Ovary (tissue), 3 donors: ENCODE measurements around the gene NRXN2.

Experiments
- POLR2A ChIP-seq: fragments of 450-650 bp; IDR thresholded peaks from one replicate; pipeline ENCODE4 v1.6.1; 2017; ENCODE audit warnings: antibody characterized with exemption, mild to moderate bottlenecking, moderate library complexity
- TF ChIP-seq, protein P1 (sequence below), 3 donors: fragments of 450-650 bp in 2 of 3; fragments of 200-600 bp in 1 of 3; IDR thresholded peaks; one replicate each; pipeline versions ENCODE4 v1.5.1 to v1.8.0; 2016 to 2022; ENCODE audit warnings: antibody characterized with exemption in 3 of 3, mild to moderate bottlenecking in 1 of 3
- donor health status: DM: no; HTN: no; CAD: no.

DNA sequence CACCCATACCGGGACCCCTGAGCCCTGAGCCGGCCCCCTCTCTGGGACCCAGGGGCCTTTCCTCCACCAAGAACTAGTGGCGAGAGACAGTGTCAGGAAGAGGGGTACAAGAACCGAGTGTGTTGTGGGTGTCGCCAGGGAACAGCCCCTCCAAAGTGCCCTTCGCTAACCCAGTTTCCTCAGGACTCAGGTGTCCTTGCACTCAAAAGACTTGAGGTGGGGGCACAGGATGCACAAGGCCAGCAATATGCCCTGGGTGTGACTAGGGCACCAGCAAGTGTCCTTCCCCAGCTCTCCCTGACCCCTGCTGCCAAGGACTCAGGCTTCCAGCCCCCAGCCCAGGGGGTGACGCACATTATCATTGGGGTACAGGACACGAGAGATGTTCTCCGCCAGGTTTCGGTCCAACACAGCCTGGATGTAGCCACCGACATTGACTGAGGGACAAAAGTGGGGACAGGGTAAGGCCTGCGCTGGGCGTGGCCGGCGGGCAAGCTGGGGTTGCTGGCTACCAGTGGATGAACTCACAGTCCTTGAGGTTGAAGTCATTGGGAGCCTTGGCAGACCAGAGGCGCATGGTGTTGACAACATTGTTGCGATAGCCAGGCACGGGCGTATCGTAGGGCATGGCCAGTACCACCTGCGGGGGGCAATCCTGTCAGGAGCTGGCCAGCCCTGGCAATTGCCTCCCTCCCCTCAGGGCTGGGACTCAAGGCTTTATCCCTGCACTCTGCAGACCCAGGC is 32.1 kb upstream of the NRXN2 start:
- TF ChIP-seq, protein P1, sequence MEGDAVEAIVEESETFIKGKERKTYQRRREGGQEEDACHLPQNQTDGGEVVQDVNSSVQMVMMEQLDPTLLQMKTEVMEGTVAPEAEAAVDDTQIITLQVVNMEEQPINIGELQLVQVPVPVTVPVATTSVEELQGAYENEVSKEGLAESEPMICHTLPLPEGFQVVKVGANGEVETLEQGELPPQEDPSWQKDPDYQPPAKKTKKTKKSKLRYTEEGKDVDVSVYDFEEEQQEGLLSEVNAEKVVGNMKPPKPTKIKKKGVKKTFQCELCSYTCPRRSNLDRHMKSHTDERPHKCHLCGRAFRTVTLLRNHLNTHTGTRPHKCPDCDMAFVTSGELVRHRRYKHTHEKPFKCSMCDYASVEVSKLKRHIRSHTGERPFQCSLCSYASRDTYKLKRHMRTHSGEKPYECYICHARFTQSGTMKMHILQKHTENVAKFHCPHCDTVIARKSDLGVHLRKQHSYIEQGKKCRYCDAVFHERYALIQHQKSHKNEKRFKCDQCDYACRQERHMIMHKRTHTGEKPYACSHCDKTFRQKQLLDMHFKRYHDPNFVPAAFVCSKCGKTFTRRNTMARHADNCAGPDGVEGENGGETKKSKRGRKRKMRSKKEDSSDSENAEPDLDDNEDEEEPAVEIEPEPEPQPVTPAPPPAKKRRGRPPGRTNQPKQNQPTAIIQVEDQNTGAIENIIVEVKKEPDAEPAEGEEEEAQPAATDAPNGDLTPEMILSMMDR (IDR thresholded peaks at IDR 0.05), result no peak
- no peak for TF ChIP-seq POLR2A
